Keratinocyte (primary cell): Measurements from ENCODE around the gene CALML3. TPM values are rescaled to one million over a fixed set of nuclear protein-coding genes. Genes with fewer than 3 reads are reported as not detected.
A peak's percentile ranks its signal among the peaks of the same experiment; 100 is the strongest.

Experiments
- DNase-seq: peaks from one replicate; pipeline ENCODE4 v3.0.0-alpha.2; 2011; ENCODE audit warnings: low read depth, missing footprints, low spot score
- FAIRE-seq: peaks from 2 replicates; lab custom pipeline; 2011; peaks lifted over from hg19 to GRCh38; lab: Jason Lieb, UNC
- H2AFZ ChIP-seq: 2 replicates; pipeline ENCODE4 v1.6.0; 2012; ENCODE audit warnings: low read length, control low read depth, inconsistent platforms; ENCODE audit not compliant: control insufficient read depth
- H3K27ac ChIP-seq: 2 replicates; pipeline ENCODE4 v1.5.1; 2011; ENCODE audit warnings: low read length; ENCODE audit not compliant: control insufficient read depth, insufficient read depth
- H3K27me3 ChIP-seq: 3 replicates; pipeline ENCODE4 v1.6.0; 2011; ENCODE audit warnings: low read length; ENCODE audit not compliant: control insufficient read depth, insufficient read depth; ENCODE audit errors: extremely low read depth
- H3K36me3 ChIP-seq, 2 experiments: 2 replicates in 1 of 2; 3 replicates in 1 of 2; pipeline ENCODE4 v1.5.1; 2011; ENCODE audit warnings: low read length in 2 of 2, mild to moderate bottlenecking in 1 of 2; ENCODE audit not compliant: control insufficient read depth in 2 of 2, insufficient read depth in 2 of 2; ENCODE audit errors: extremely low read depth in 1 of 2
- H3K4me1 ChIP-seq: 3 replicates; pipeline ENCODE4 v1.5.1; 2011; ENCODE audit warnings: low read length; ENCODE audit not compliant: control insufficient read depth, insufficient read depth; ENCODE audit errors: extremely low read depth
- H3K4me2 ChIP-seq: 3 replicates; pipeline ENCODE4 v1.6.0; 2011; ENCODE audit warnings: low read depth, low read length; ENCODE audit not compliant: control insufficient read depth, insufficient read depth; ENCODE audit errors: extremely low read depth
- H3K4me3 ChIP-seq, 3 experiments: fragments of 200-600 bp in 1 of 3; sonication (generic) in 1 of 3; 2 replicates in 2 of 3; 3 replicates in 1 of 3; pipeline ENCODE4 v1.5.1; 2011 to 2016; ENCODE audit warnings: low read length in 3 of 3, mild to moderate bottlenecking in 3 of 3, control low read depth in 2 of 3, inconsistent platforms in 1 of 3, low read depth in 1 of 3, mixed read lengths in 1 of 3, mixed run types in 1 of 3, moderate library complexity in 1 of 3; ENCODE audit not compliant: control insufficient read depth in 2 of 3, insufficient read depth in 2 of 3; ENCODE audit errors: extremely low read depth in 1 of 3
- H3K79me2 ChIP-seq: 2 replicates; pipeline ENCODE4 v1.6.0; 2012; ENCODE audit warnings: low read length; ENCODE audit not compliant: control insufficient read depth, insufficient read depth
- H3K9ac ChIP-seq: 3 replicates; pipeline ENCODE4 v1.6.0; 2011; ENCODE audit warnings: low read length; ENCODE audit not compliant: control insufficient read depth, insufficient read depth; ENCODE audit errors: extremely low read depth
- H3K9me1 ChIP-seq: 3 replicates; pipeline ENCODE4 v1.6.0; 2011; ENCODE audit warnings: low read length; ENCODE audit not compliant: control insufficient read depth, insufficient read depth; ENCODE audit errors: extremely low read depth
- H3K9me3 ChIP-seq: 2 replicates; pipeline ENCODE4 v1.5.1; 2012; ENCODE audit warnings: low read depth, low read length; ENCODE audit not compliant: control insufficient read depth
- H4K20me1 ChIP-seq: 3 replicates; pipeline ENCODE4 v1.6.0; 2011; ENCODE audit warnings: low read length; ENCODE audit not compliant: control insufficient read depth, insufficient read depth; ENCODE audit errors: extremely low read depth
- CTCF ChIP-seq, 3 experiments: IDR thresholded peaks in 1 of 3; conservative IDR thresholded peaks in 1 of 3; optimal IDR thresholded peaks in 1 of 3; 2 replicates in 2 of 3; 3 replicates in 1 of 3; pipeline versions ENCODE3 to v1.5.1; 2011; ENCODE audit warnings: low read length in 3 of 3, mild to moderate bottlenecking in 3 of 3, moderate library complexity in 2 of 3, control low read depth in 1 of 3, inconsistent platforms in 1 of 3; ENCODE audit not compliant: insufficient read depth in 2 of 3; ENCODE audit errors: extremely low read depth in 1 of 3
- EZH2 ChIP-seq: IDR thresholded peaks from one replicate; pipeline ENCODE4 v1.6.1; 2012; ENCODE audit warnings: inconsistent platforms, mild to moderate bottlenecking, low read length, moderate library complexity
- dilution Hi-C: fragments of 300-500 bp; cut with MboI; formaldehyde crosslinking; loops from one replicate; pipeline ENCODE4 v1.7.0; 2020; ENCODE audit warnings: low sequenced_read_pairs; ENCODE audit not compliant: extremely low pct_ligation_motif_present
- polyA plus RNA-seq, 5 experiments: library from polyadenylated mRNA; depleted of rRNA in 3 of 5; stranded (reverse) in 3 of 5; stranded (forward) in 1 of 5; unstranded in 1 of 5; fragments of >200 nt; gene quantifications; 1 replicate in 1 of 5; 2 replicates in 3 of 5; 3 replicates in 1 of 5; pipeline versions ENCODE4 v1.2.1 to v1.2.3, GENCODE V29; 2011 to 2012; ENCODE audit warnings: missing spikeins in 2 of 5, low read depth in 1 of 5, low replicate concordance in 1 of 5

Gene CALML3
- polyA plus RNA-seq, 1 donor (not counting 4 experiments of a cell fraction or from before 2014, with no cell fraction given): 7.6 TPM

DNA sequence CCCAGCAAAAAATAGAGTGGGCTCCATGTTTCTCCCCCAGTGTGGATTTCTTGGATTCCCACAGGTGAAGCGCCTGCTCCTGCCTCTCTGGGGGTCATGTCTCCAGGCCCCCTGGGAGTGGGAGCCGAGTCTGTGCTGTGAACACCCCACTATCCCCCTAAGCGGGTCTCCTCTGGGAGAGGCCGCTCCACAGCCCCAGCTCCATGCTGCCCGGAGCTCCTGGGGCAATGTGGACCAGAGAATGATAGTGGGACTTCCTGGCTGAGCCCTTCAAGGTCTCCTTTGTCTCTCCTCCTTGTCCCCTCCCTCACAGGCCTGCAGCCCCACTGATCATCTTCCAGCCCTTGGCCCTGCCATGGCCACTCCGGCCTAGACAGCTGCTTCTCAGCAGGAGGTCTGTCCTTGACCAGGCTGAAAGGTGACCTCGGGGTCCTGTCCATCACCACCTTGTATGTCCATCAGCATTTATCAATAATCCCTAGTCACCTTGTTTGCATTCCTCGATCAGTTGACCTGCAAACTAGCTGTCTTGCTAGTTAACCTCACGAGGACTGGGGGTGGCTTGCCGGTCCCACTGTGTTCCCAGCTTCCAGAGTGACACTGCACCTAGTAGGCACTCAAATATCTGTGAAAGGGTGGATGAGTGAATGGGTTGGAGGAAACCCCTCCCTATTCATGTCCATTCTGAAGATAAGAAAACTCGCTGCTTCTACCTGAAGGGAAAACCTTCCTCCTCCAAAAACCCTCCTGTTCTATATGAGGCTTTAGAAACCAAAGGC, 776 bp upstream of the CALML3 start:
- FAIRE-seq: no peak
- Histone ChIP-seq H3K9me3 (no peaks in the 10 kb centered on the region), H3K27me3 (no peaks in the 10 kb centered on the region), H4K20me1 (no peaks in the 10 kb centered on the region), H3K4me1 (peaks cover 31% of the 10 kb centered on the region), H3K4me2 (peak overlapping the region; percentile 58), H2AFZ (no peak overlapping the region), H3K9ac (no peak overlapping the region), H3K4me3 (no peak overlapping the region), H3K36me3 (no peaks in the 10 kb centered on the region), H3K79me2 (no peaks in the 10 kb centered on the region), H3K27ac (no peak overlapping the region), H3K9me1 (no peaks in the 10 kb centered on the region)
- dilution Hi-C loops: no loop called here
- no peak for DNase-seq
- no peak for TF ChIP-seq EZH2
- TF ChIP-seq CTCF (optimal IDR thresholded peaks at IDR 0.05 in 1 of 3, IDR thresholded peaks at IDR 0.05 in 1 of 3, conservative IDR thresholded peaks at IDR 0.05 in 1 of 3; ENCODE audit: extremely low read depth in 1 of 3, insufficient read depth in 2 of 3, low read length in 3 of 3): no peak

- Histone ChIP-seq H3K4me3 (peak overlapping the region; percentile 33 to 60 (median 42)), H3K36me3 (no peaks in the 10 kb centered on the region), H3K4me2 (peak overlapping the region; percentile 76)
These were observed 990 bp downstream of the CALML3 start for GRCh38 chr10:5525561-5526341.

More at GRCh38 chr10:5525561-5526341, 990 bp downstream of the CALML3 start:
- Histone ChIP-seq H3K4me1 (peaks cover 31% of the 10 kb centered on the region), H3K27me3 (no peaks in the 10 kb centered on the region), H2AFZ (no peak overlapping the region), H4K20me1 (no peaks in the 10 kb centered on the region), H3K79me2 (no peaks in the 10 kb centered on the region), H3K9ac (peak overlapping the region; percentile 52), H3K27ac (peak overlapping the region; percentile 40), H3K9me3 (no peaks in the 10 kb centered on the region), H3K9me1 (no peaks in the 10 kb centered on the region)
- dilution Hi-C loops: no loop called here
- peak; percentile 93 for FAIRE-seq
- TF ChIP-seq EZH2 (no peak), CTCF (optimal IDR thresholded peaks at IDR 0.05 in 1 of 3, IDR thresholded peaks at IDR 0.05 in 1 of 3, conservative IDR thresholded peaks at IDR 0.05 in 1 of 3; ENCODE audit: extremely low read depth in 1 of 3, insufficient read depth in 2 of 3, low read length in 3 of 3) (no peak)
- no peak for DNase-seq
